GM12891 (cell line): Measurements from ENCODE around the gene ZNF518B.

Source experiments
- PAX5 ChIP-seq: IDR thresholded peaks from 2 replicates; pipeline ENCODE4 v1.6.1; 2011; ENCODE audit warnings: low read length, moderate library complexity, mild to moderate bottlenecking; ENCODE audit not compliant: insufficient read depth, severe bottlenecking
- POLR2A ChIP-seq: IDR thresholded peaks from 2 replicates; pipeline ENCODE4 v1.6.1; 2011; ENCODE audit warnings: low read depth, low read length, control low read depth
- POLR2AphosphoS5 ChIP-seq: IDR thresholded peaks from 2 replicates; pipeline ENCODE4 v1.6.1; 2011; ENCODE audit warnings: low read depth, low read length, control low read depth
- POU2F2 ChIP-seq: IDR thresholded peaks from 2 replicates; pipeline ENCODE4 v1.6.1; 2011; ENCODE audit warnings: low read depth, mild to moderate bottlenecking, control low read depth, low read length, moderate library complexity
- TAF1 ChIP-seq: IDR thresholded peaks from 2 replicates; pipeline ENCODE4 v1.6.1; 2011; ENCODE audit warnings: low read depth, low read length, control low read depth

GRCh38 chr4:10492464-10492863 lies 35.2 kb upstream of the ZNF518B start:
- no peak for TF ChIP-seq POLR2A
- no peak for TF ChIP-seq TAF1
- no peak for TF ChIP-seq POLR2AphosphoS5
- TF ChIP-seq POU2F2 = no peak
- no peak for TF ChIP-seq PAX5
